GM21723 (cell line): ENCODE results near the gene PER1.
"Not testable (repeated sequence)": the region's sequence is repeated elsewhere in the genome, so short reads cannot be mapped to it uniquely, and the experiment has no call there.

Experiments
- ATAC-seq: cut with Tn5 transposase; IDR thresholded peaks from one replicate; pipeline ENCODE4 v1.9.1; 2021; ENCODE audit warnings: mild to moderate bottlenecking, moderate library complexity; ENCODE audit not compliant: unreplicated experiment

PER1 gene

GRCh38 chr17:8152112-8152775, at the start of gene PER1:
Gene PER1 (minus strand): TSS chr17:8152404. CDS start chr17:8150706, 1,698 bp downstream.
- ATAC-seq: peak; percentile 22

GRCh38 chr17:8192070-8192815, 40.0 kb upstream of the PER1 start:
- no peak for ATAC-seq

- ATAC-seq: no peak
Measured at GRCh38 chr17:8190506-8190905, 38.3 kb upstream of the PER1 start.

- ATAC-seq: peak; percentile 44
Measured at GRCh38 chr17:8189711-8190477, 37.7 kb upstream of the PER1 start, which contains the start of gene BORCS6. Gene BORCS6 (minus strand): TSS chr17:8190180. CDS start chr17:8190140, 40 bp downstream.

- peak; percentile 1 for ATAC-seq
Measured at GRCh38 chr17:8189041-8189710, 37.0 kb upstream of the PER1 start.

- no peak for ATAC-seq
Measured at GRCh38 chr17:8188263-8188839, 36.1 kb upstream of the PER1 start.

GRCh38 chr17:8187517-8188262, 35.5 kb upstream of the PER1 start:
- ATAC-seq: peak; percentile 9

GRCh38 chr17:8186787-8187516, 34.7 kb upstream of the PER1 start:
- ATAC-seq: peak; percentile 36

- ATAC-seq: no peak
Measured at GRCh38 chr17:8186446-8186786, 34.2 kb upstream of the PER1 start.

- ATAC-seq: peak; percentile 23
Measured at GRCh38 chr17:8185582-8186445, 33.6 kb upstream of the PER1 start.

- ATAC-seq: no peak
Measured at GRCh38 chr17:8176998-8177731, 25.0 kb upstream of the PER1 start.

- peak; percentile 55 for ATAC-seq
Measured at GRCh38 chr17:8176197-8176940, 24.2 kb upstream of the PER1 start, which contains the start of gene TMEM107. Gene TMEM107 (minus strand): TSS chr17:8176380. CDS start chr17:8176286, 94 bp downstream.

GRCh38 chr17:8175795-8176196, 23.6 kb upstream of the PER1 start:
- ATAC-seq: peak; percentile 7

GRCh38 chr17:8173871-8174322, 21.7 kb upstream of the PER1 start:
- no peak for ATAC-seq

GRCh38 chr17:8173056-8173870, 21.1 kb upstream of the PER1 start:
- ATAC-seq: peak; percentile 68

GRCh38 chr17:8170186-8170585, 18.0 kb upstream of the PER1 start:
- ATAC-seq: not testable (repeated sequence)
